ENCODE measurements around the gene ADAMTS8. TPM values are rescaled to one million over a fixed set of nuclear protein-coding genes. Genes with fewer than 3 reads are reported as not detected.

ADAMTS8 gene
- total and polyA plus RNA-seq, 2 donors (not counting 1 experiment from before 2014, with no cell fraction given) = 15.0 to 18.8 TPM

- TF ChIP-seq EZH2 (IDR thresholded peaks at IDR 0.05; ENCODE audit: low read length, missing control alignments) (no peak), CTCF (conservative IDR thresholded peaks at IDR 0.05 in 1 of 2, IDR thresholded peaks at IDR 0.05 in 1 of 2; ENCODE audit: low read depth in 1 of 2, low read length in 2 of 2) (no peak)
- H2AFZ ChIP-seq (ENCODE audit: low read length) = no peak overlapping the region
- H3K79me2 ChIP-seq (ENCODE audit: control insufficient read depth, insufficient read depth, low read length) = no peaks in the 10 kb centered on the region
- no peaks in the 10 kb centered on the region for H4K20me1 ChIP-seq (ENCODE audit: control insufficient read depth, extremely low read depth, insufficient read depth, low read length)
- no peak for DNase-seq (ENCODE audit: low read depth in 2 of 2)
- H3K27ac ChIP-seq (ENCODE audit: insufficient read depth, low read length) = no peak overlapping the region
- no peaks in the 10 kb centered on the region for H3K9me3 ChIP-seq (ENCODE audit: control insufficient read depth, insufficient read depth, low read depth, low read length)
- no peaks in the 10 kb centered on the region for H3K4me1 ChIP-seq (ENCODE audit: control insufficient read depth, extremely low read depth, insufficient read depth, low read length)
- no peaks in the 10 kb centered on the region for H3K27me3 ChIP-seq (ENCODE audit: control insufficient read depth, insufficient read depth, low read length)
- no peak overlapping the region for H3K4me3 ChIP-seq (replicated peaks in 1 of 4; ENCODE audit: control extremely low read depth in 1 of 4, insufficient read depth in 1 of 4, low read depth in 3 of 4, low read length in 4 of 4)
- H3K4me2 ChIP-seq (ENCODE audit: extremely low read depth, insufficient read depth, low read length) = no peak overlapping the region
- H3K9ac ChIP-seq (ENCODE audit: insufficient read depth, low read length) = no peak overlapping the region
- H3K36me3 ChIP-seq (ENCODE audit: control insufficient read depth, insufficient read depth, low read length) = no peaks in the 10 kb centered on the region
Measured at GRCh38 chr11:130358398-130358797, 70.0 kb downstream of the ADAMTS8 start.

Other genes with a start within 250 kb of the ADAMTS8 start
- 36.5 and 43.9 TPM in 2 replicates for gene ZBTB44, start 113.7 kb downstream of the ADAMTS8 start, total RNA-seq
- 13.5 and 22.8 TPM in 2 replicates for gene ZBTB44, start 113.7 kb downstream of the ADAMTS8 start, polyA plus RNA-seq
- 23.4 and 24.9 TPM in 2 replicates for gene ADAMTS15, start 20.0 kb upstream of the ADAMTS8 start, total RNA-seq
- 14.9 and 18.2 TPM in 2 replicates for gene ADAMTS15, start 20.0 kb upstream of the ADAMTS8 start, polyA plus RNA-seq